ENCODE data around the gene CNBP. TPM values are rescaled to one million over a fixed set of nuclear protein-coding genes. Genes with fewer than 3 reads are reported as not detected.

Gene CNBP
- total RNA-seq, 2 donors from 2014 or later: 284 to 343 TPM

DNA sequence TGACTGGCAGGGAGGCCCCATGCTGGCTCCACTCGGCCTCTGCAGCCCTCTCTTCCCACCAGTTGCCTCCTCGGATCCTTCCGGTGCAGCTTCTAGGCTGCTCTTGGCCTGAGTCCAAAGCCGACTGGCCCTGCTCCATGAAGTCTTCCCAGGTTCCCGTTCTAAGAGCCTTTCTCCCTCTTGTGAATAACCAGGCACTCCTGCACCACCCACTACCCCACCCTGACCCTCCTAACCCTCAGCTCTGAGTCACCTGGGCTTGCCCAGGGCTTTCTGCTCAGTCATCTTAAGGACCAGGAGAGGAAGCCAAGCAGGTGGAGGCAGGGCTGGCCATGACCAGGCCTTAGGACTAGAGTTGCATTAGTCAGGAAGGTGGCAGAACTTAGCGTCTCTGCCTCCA is 28.1 kb upstream of the CNBP start:
- DNase-seq: peak; percentile 57
- no peak overlapping the region for H3K27ac ChIP-seq (ENCODE audit: low read depth, low read length)
- no peaks in the 10 kb centered on the region for H3K27me3 Mint-ChIP-seq (ENCODE audit: insufficient read depth)
- 83 to 89% methylated on average over 2 to 6 of the region's 6 CpGs for WGBS, 2 experiments (ENCODE audit: insufficient coverage in 1 of 2, insufficient read length in 1 of 2)
- H3K4me1 Mint-ChIP-seq: no peaks in the 10 kb centered on the region
- no peak overlapping the region for H3K4me3 ChIP-seq (ENCODE audit: low read length)
- H3K9ac ChIP-seq (ENCODE audit: extremely low read depth, low read length, poor library complexity, severe bottlenecking): no peak overlapping the region
- no peaks in the 10 kb centered on the region for H3K9me3 ChIP-seq (ENCODE audit: control insufficient read depth, low read length)
- H3K27me3 ChIP-seq (ENCODE audit: control insufficient read depth, insufficient read depth, low read length, poor library complexity, severe bottlenecking): no peaks in the 10 kb centered on the region
- no peak overlapping the region for H3K4me3 Mint-ChIP-seq
- no peaks in the 10 kb centered on the region for H3K4me1 ChIP-seq (ENCODE audit: control insufficient read depth, insufficient read depth, low read length)
- no peaks in the 10 kb centered on the region for H3K36me3 ChIP-seq (ENCODE audit: control insufficient read depth, insufficient read depth, low read length)
- TF ChIP-seq CTCF (conservative IDR thresholded peaks at IDR 0.05): no peak
- no peaks in the 10 kb centered on the region for H3K9me3 Mint-ChIP-seq
- H3K27ac Mint-ChIP-seq: no peak overlapping the region
- no peaks in the 10 kb centered on the region for H3K36me3 Mint-ChIP-seq (ENCODE audit: low read depth)

DNA sequence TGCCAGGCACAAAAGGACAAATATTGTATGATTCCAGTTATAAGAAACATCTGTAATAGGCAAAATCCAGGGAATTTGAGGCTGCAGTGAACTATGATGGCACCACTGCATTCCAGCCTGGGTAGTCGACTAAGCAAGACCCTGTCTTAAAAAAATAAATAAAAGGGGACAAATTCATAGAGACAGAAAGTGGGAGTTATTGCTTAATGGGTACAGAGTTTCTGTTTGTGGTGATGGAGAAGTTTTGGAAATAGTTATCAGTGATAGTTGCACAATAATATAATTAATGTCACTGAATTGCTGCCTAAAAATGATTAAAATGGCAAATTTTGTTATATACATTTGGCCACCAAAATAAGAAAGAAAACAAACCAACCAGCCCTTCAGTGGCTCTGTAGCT is 27.6 kb upstream of the CNBP start:
- DNase-seq: no peak
- H3K36me3 Mint-ChIP-seq (ENCODE audit: low read depth): no peaks in the 10 kb centered on the region
- 80 to 93% methylated on average over 1 of the region's 1 CpG for WGBS, 2 experiments (ENCODE audit: insufficient coverage in 1 of 2, insufficient read length in 1 of 2)
- H3K27ac ChIP-seq (ENCODE audit: low read depth, low read length): no peak overlapping the region
- H3K4me3 ChIP-seq (ENCODE audit: low read length): no peak overlapping the region
- H3K4me1 ChIP-seq (ENCODE audit: control insufficient read depth, insufficient read depth, low read length): no peaks in the 10 kb centered on the region
- H3K4me3 Mint-ChIP-seq: no peak overlapping the region
- no peaks in the 10 kb centered on the region for H3K36me3 ChIP-seq (ENCODE audit: control insufficient read depth, insufficient read depth, low read length)
- no peak overlapping the region for H3K27ac Mint-ChIP-seq
- no peaks in the 10 kb centered on the region for H3K9me3 Mint-ChIP-seq
- H3K4me1 Mint-ChIP-seq: no peaks in the 10 kb centered on the region
- H3K9ac ChIP-seq (ENCODE audit: extremely low read depth, low read length, poor library complexity, severe bottlenecking): no peak overlapping the region
- H3K27me3 Mint-ChIP-seq (ENCODE audit: insufficient read depth): no peaks in the 10 kb centered on the region
- no peaks in the 10 kb centered on the region for H3K9me3 ChIP-seq (ENCODE audit: control insufficient read depth, low read length)
- H3K27me3 ChIP-seq (ENCODE audit: control insufficient read depth, insufficient read depth, low read length, poor library complexity, severe bottlenecking): no peaks in the 10 kb centered on the region
- TF ChIP-seq CTCF (conservative IDR thresholded peaks at IDR 0.05): no peak

GRCh38 chr3:129207479-129207878 is 23.8 kb upstream of the CNBP start:
- Histone ChIP-seq H3K9ac (ENCODE audit: extremely low read depth, low read length, poor library complexity, severe bottlenecking) (no peak overlapping the region), H3K4me1 (ENCODE audit: control insufficient read depth, insufficient read depth, low read length) (no peaks in the 10 kb centered on the region), H3K4me3 (ENCODE audit: low read length) (no peak overlapping the region), H3K9me3 (ENCODE audit: control insufficient read depth, low read length) (no peaks in the 10 kb centered on the region), H3K27me3 (ENCODE audit: control insufficient read depth, insufficient read depth, low read length, poor library complexity, severe bottlenecking) (no peaks in the 10 kb centered on the region), H3K36me3 (ENCODE audit: control insufficient read depth, insufficient read depth, low read length) (no peaks in the 10 kb centered on the region), H3K27ac (ENCODE audit: low read depth, low read length) (no peak overlapping the region)
- 79 to 89% methylated on average over 3 to 4 of the region's 4 CpGs for WGBS, 2 experiments (ENCODE audit: insufficient coverage in 1 of 2, insufficient read length in 1 of 2)
- Mint-ChIP-seq H3K27ac (no peak overlapping the region), H3K9me3 (no peaks in the 10 kb centered on the region), H3K4me3 (no peak overlapping the region), H3K27me3 (ENCODE audit: insufficient read depth) (peaks cover 4% of the 10 kb centered on the region), H3K4me1 (no peaks in the 10 kb centered on the region), H3K36me3 (ENCODE audit: low read depth) (no peaks in the 10 kb centered on the region)
- DNase-seq: no peak
- no peak for TF ChIP-seq CTCF (conservative IDR thresholded peaks at IDR 0.05)
